A549 (cell line): ENCODE results near the gene HTR2B.

Experiments used
- CHD4 ChIP-seq: fragments of 200-600 bp; sonication (generic); IDR thresholded peaks from 2 replicates; pipeline ENCODE4 v1.6.1; 2016; ENCODE audit warnings: antibody characterized with exemption, mild to moderate bottlenecking, borderline replicate concordance
- EP300 ChIP-seq, 2 experiments: fragments of >200 bp; sonication (Bioruptor Twin); formaldehyde crosslinking; IDR thresholded peaks; 2 replicates in 1 of 2; 3 replicates in 1 of 2; pipeline ENCODE4 v1.6.1; 2016 to 2017
- KDM5A ChIP-seq: fragments of 200-600 bp; sonication (generic); IDR thresholded peaks from 2 replicates; pipeline ENCODE4 v1.6.1; 2016; ENCODE audit warnings: antibody characterized with exemption, mild to moderate bottlenecking
- POLR2A ChIP-seq: IDR thresholded peaks from 2 replicates; pipeline ENCODE4 v1.6.1; 2012; ENCODE audit warnings: mild to moderate bottlenecking, low read length
- POLR2AphosphoS2 ChIP-seq: conservative IDR thresholded peaks from 2 replicates; pipeline ENCODE4 v1.6.1; 2012; ENCODE audit warnings: low read length, improper control_type of control experiment, inconsistent platforms
- RNF2 ChIP-seq: fragments of 200-600 bp; sonication (generic); IDR thresholded peaks from 2 replicates; pipeline ENCODE4 v1.6.1; 2016; ENCODE audit warnings: low read depth, mild to moderate bottlenecking, antibody characterized with exemption, moderate library complexity, borderline replicate concordance
- ZC3H11A ChIP-seq: fragments of 450-650 bp; IDR thresholded peaks from 2 replicates; pipeline ENCODE4 v1.6.1; 2014; ENCODE audit warnings: antibody characterized with exemption, mild to moderate bottlenecking
- TF ChIP-seq, protein P1 (sequence below): fragments of >200 bp; sonication (Bioruptor Twin); formaldehyde crosslinking; IDR thresholded peaks from 3 replicates; pipeline ENCODE4 v1.5.1; 2016
- TF ChIP-seq, protein P2 (sequence below): fragments of 450-650 bp; IDR thresholded peaks from 2 replicates; pipeline ENCODE4 v1.6.1; 2014; ENCODE audit warnings: antibody characterized with exemption

DNA sequence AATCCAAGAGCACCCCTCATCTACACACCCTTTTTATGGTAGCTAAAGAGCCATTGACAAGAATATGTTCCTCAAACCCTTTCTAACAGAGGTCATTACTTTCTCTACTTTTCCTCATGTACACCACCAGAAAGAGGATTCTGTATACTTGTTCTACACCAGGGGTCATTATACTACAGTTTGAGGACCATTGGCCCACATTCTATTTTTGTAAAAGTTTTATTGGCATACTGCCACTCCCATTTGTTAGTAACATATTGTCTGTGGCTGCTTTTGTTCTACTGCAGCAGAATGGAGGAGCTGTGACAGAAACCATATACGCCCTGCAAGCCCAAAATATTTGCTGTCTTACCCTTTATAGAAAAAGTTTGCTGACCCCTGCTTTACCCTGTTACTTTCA is 14.3 kb downstream of the HTR2B start:
- TF ChIP-seq EP300 (IDR thresholded peaks at IDR 0.05) (no peak), POLR2AphosphoS2 (no peak), ZC3H11A (no peak), CHD4 (no peak), RNF2 (no peak), KDM5A (no peak), POLR2A (no peak)
- TF ChIP-seq, protein P1, sequence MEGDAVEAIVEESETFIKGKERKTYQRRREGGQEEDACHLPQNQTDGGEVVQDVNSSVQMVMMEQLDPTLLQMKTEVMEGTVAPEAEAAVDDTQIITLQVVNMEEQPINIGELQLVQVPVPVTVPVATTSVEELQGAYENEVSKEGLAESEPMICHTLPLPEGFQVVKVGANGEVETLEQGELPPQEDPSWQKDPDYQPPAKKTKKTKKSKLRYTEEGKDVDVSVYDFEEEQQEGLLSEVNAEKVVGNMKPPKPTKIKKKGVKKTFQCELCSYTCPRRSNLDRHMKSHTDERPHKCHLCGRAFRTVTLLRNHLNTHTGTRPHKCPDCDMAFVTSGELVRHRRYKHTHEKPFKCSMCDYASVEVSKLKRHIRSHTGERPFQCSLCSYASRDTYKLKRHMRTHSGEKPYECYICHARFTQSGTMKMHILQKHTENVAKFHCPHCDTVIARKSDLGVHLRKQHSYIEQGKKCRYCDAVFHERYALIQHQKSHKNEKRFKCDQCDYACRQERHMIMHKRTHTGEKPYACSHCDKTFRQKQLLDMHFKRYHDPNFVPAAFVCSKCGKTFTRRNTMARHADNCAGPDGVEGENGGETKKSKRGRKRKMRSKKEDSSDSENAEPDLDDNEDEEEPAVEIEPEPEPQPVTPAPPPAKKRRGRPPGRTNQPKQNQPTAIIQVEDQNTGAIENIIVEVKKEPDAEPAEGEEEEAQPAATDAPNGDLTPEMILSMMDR = no peak
- TF ChIP-seq, protein P2, sequence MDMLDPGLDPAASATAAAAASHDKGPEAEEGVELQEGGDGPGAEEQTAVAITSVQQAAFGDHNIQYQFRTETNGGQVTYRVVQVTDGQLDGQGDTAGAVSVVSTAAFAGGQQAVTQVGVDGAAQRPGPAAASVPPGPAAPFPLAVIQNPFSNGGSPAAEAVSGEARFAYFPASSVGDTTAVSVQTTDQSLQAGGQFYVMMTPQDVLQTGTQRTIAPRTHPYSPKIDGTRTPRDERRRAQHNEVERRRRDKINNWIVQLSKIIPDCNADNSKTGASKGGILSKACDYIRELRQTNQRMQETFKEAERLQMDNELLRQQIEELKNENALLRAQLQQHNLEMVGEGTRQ = no peak
